Erythroblast (primary cell): ENCODE measurements around the gene ZFHX3.

Source experiments
- GATA1 ChIP-seq: IDR thresholded peaks from 2 replicates; pipeline ENCODE4 v1.6.1; 2011; ENCODE audit warnings: low read depth, mild to moderate bottlenecking, control low read depth, low read length, moderate library complexity
- POLR2A ChIP-seq: IDR thresholded peaks from 2 replicates; pipeline ENCODE4 v1.6.1; 2011; ENCODE audit warnings: mild to moderate bottlenecking, low read length

DNA sequence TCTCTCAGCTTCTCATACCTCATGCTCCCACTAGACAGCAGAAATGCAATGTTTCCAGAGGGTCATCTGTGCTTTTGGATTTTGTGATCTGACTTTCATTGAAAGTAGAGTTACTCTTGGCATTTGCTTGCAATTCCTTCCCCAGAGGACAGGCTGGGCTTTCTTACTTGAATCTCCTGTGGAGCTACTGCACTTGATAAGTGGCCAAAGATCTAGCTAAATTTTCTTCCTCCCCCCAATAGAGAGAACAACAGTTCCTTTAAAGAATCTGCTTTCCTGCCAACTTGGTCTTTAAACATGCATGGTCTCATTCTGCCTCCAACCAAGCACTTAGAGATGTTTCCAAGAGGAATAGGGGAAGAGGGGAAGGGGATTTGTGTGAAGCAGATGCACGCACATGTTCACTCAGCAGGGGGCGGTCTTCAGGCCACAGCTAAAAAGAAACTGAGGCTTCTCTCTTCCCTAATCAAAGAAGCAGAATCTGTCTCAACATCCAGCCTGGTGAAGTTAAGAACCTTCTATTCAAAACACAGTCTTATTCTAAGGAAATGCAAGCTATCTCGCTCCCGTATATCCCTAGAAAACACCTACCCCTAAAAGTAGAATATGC, 229.6 kb downstream of the ZFHX3 start:
- TF ChIP-seq GATA1 (no peak), POLR2A (no peak)
